Dermis blood vessel endothelial cell (primary cell): ENCODE measurements around the gene ZNF624. TPM values are rescaled to one million over a fixed set of nuclear protein-coding genes. Genes with fewer than 3 reads are reported as not detected.
A peak's percentile ranks its signal among the peaks of the same experiment; 100 is the strongest.
"Not testable (repeated sequence)": the region's sequence is repeated elsewhere in the genome, so short reads cannot be mapped to it uniquely, and the experiment has no call there.

ENCODE experiments used
- DNase-seq: peaks from one replicate; pipeline ENCODE4 v3.0.0; 2010
- total RNA-seq: library from RNA; depleted of rRNA; stranded (reverse); fragments of >200 nt; gene quantifications from 2 replicates; pipeline ENCODE4 v1.2.3, GENCODE V29; 2014

Gene ZNF624
- 3.9 and 7.0 TPM in 2 replicates for total RNA-seq

DNA sequence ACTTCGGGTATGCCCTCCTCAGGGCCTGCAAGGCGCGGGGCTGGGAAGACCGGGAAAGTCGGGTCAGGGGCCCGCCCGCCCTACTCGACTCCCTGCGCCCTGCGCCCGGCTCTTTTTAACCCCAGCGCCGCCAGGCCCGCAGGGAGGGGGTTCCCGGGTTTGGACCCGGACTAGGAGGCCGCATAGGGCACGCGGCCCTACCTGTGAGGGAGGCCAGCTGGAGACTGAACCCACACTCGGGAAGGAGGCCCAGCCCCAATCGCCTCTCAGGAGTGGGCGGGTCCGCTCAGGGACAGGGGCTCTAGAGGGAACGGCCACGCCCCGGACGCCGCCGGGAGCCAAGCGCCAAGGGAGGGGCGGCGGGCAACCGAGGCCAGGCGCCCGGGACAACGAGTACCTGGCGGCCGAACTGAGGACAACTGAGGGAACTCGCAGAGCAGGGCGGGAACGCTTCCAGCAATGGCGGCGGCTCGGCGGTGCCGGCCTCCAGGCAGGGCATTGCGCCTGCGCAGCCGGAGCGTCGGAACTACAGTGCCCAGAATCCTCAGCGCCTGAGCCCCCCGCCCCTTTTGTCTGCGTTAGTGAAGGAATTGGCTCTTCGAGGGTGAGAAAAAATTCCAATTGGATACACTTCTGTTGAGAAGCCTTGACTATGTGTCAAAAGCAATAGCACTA, at the start of gene ZNF624:
ZNF624 (minus strand) TSS at position 484 of the 675 bp plus-strand sequence.
- DNase-seq: peak; percentile 96

DNA sequence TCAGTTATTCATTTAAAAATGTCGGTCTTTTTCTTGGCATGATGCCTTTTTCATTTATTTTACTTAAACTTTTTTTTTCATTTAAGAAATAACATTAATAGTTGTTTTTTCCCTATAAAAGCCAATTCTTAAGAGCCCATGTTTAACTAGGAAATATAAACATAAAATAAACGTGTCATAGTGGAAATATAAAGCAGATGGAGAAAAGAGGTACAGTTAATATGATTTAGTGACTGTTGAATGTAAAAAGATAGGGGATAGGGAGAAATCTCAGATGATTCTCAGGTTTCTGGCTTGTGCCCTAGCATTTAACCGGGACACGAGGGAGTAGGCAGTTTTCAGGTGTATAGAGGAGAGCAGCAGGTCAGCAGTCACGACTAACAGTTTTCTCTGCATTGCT, 44.0 kb upstream of the ZNF624 start:
- not testable (repeated sequence) for DNase-seq

DNA sequence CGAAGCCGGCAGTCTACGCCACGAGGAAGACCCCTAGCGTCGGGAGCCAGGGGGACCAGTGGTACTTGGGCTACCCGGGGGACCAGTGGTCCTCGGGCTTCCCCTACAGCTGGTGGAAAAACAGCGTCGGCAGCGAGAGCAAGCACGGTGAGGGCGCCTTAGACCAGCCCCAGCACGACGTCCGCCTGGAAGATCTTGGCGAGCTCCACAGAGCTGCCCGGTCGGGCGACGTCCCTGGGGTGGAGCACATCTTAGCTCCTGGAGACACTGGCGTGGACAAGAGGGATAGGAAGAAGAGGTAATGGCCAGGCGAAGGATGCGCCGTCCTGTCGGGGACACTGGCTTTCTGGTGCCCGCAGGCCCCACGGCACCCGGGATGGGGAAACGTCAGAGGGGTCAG, 36.8 kb upstream of the ZNF624 start:
- not testable (repeated sequence) for DNase-seq

DNA sequence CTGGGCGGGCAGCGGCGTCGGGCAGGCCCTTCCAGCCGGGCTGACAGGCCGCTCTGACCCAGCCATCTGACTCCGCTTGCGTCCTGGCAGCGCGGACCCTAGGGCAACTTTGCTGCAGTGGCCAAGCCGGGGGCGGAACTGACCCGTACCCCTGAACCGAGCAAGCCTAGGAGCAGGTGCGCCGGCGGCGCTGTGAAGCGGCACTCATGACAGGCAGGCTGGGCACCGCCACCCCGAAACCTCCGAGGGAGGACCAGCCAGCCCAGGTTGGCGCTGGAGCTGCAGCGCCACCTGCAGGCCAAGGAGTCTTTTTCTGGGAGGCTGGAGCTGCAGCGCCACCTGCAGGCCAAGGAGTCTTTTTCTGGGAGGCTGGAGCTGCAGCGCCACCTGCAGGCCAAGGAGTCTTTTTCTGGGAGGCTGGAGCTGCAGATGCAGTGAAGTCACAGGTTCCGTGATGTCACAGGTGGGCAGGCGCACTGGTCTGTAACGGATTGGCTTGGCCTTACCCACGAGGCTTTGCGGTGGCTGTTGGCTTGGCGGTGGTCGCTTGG, 36.2 kb upstream of the ZNF624 start, which contains the start of gene CCDC144A:
CCDC144A (plus strand) TSS at position 511 of the 551 bp plus-strand sequence. CDS start 160 bp downstream, outside the sequence.
- DNase-seq: peak; percentile 52

DNA sequence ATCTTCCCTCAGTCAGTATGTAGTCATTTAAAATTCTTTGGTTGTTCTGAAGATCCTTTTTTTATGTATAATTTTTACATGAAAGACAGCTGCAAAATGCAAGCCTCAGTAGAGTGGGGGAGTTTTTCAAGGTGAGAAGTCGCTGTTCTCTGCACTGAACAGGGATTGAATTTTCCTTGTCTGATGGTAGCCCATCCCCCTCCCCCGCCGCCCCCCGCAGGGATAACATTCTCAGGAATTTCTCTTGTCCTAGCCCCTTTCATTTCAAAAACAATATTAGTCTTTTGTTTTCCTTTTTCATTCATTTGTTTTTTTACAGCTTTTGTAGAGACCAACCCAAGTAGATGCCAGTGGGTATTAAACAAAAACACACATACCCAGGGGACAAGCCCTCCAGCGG, 33.5 kb upstream of the ZNF624 start:
- not testable (repeated sequence) for DNase-seq

DNA sequence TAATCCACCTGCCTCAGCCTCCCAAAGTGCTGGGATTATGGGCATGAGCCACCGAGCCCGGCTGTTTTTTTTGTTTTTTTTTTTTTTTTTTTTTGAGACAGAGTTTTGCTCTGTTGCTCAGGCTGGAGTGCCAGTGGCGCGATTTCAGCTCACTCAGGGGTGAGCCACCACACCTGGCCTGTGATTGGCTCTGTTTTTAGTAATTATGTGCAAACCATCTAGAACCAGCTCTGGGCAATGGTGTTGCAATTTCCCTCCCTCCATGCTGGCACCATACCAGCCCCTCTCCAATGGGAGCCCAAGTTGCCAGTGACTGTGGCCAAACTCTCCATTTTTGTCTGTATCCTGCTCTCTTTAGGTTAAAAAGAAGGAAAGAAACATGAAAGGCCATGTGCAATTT, 32.4 kb upstream of the ZNF624 start:
- not testable (repeated sequence) for DNase-seq

DNA sequence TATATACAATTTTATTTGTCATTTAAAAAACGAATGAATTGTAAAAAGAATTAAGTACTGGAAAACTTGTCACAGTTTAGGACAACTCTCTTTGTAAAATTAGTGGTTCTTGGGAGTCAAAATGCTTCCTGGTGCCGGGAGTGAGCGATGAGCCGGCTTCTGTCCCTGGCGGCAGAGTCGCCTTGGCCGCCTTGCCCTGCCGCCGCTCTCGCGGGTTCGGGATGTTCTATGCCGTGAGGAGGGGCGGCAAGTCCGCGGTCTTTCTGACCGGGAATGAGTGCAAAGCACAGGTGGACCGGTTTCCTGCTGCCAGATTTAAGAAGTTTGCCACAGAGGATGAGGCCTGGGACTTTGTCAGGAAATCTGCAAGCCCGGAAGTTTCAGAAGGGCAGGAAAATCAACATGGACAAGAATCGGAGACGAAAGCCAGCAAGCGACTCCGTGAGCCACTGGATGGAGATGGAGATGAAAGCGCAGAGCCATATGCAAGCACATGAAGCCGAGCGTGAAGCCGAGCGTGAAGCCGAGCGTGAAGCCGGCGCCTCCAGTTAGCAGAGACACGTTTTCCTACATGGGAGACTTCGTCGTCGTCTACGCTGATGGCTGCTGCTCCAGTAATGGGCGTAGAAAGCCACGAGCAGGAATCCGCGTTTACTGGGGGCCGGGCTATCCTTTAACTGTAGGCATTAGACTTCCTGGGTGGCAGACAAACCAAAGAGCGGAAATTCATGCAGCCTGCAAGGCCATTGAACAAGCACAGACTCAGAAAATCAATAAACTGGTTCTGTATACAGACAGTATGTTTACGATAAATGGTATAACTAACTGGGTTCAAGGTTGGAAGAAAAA, 29.9 kb upstream of the ZNF624 start:
- DNase-seq: not testable (repeated sequence)

DNA sequence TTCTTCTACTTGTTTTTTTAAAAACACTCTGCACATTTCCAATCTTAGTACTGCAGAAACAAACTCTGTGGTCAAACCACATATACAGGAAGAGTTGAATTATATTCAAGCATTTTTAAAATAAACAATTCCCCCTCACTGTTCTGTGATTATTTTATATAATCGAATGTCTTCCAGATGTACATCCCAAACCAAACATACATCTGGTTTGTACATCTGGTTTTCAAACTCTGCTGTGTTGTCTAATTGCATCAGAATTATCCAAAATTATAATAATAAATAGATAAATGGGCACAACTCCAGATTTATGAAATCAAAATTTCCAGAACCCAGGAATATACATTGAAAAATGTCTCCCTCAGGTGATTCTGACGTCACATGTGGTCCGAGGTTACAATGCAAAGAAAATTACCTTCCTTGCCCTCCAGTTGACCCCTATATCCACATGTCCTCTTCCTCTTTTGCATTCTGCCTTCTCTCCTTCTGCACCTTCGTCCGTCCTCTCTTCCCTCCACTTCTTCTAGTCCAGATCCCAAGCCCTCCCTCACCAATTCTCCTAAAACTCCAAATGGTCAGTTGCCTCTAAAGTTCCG, 23.1 kb upstream of the ZNF624 start:
- no peak for DNase-seq

DNA sequence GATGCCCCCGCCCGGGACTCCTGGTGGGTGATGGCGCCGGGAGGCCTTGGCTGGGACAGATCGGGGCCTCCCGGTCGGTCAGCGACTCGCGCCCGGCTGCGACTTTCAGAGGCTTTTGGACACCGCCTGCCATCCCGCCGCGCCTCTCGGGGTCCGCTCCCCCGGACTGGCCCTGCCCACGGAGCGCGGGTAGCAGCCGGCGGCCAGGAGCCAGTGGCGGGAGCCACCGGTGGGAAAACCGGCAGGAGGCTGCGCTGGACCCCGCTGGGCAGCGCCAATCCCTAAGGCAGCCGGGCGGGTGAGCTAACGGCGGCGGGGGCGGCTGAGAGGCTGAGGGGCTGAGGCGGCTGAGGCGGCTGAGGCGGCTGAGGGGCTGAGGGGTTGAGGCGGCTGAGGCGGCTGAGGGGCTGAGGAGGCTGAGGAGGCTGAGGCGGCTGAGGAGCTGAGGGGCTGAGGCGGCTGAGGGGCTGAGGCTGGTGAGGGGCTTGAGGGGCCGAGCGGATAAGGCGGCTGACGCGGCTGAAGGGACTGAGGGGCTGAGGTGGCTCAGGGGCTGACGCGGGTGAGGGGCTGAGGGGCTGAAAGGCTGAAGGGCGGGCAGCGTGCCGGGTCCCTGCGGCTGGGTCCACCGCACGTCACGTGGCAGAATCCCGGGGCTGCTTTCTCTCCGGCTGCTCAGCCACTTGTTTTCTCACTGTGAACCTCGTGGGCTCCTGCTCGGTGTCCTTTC, 13.4 kb upstream of the ZNF624 start:
- DNase-seq: not testable (repeated sequence)

DNA sequence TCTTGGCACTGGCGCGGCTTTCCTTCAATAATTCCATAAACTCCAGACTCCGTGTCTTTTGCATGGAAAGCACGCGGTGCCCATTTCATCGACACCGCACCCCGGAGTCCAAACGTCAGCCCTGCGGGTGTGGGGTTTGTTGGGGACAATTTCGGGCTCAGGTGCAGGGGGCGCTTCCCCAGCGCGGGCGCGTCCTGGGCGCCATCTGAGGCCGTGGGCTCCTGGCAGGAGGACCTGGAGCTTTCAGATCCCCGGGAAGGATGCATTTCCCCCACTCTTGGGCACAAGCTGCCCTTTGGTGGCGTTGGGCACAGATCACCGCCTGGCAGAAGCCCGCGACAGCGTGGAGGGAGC, 12.9 kb upstream of the ZNF624 start:
- DNase-seq: not testable (repeated sequence)

DNA sequence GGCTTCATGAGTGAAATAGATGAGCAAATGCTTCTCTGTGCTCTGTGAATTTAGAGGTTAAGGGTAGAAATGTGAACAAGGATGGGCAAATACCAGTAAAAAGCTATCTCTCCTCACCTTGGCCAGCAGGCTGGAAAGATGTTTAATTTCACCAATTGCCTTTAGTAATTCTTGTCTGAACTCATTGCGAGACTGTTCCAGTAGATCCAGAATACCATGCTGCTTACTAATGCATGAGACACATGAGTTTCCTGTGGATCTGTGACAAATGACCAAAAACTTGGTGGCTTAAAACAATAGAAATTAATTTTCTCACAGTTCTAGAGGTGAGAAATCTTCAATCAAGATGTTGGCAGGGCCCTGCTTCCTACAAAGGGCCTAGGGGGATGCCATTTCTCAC, 9.3 kb upstream of the ZNF624 start:
- no peak for DNase-seq

DNA sequence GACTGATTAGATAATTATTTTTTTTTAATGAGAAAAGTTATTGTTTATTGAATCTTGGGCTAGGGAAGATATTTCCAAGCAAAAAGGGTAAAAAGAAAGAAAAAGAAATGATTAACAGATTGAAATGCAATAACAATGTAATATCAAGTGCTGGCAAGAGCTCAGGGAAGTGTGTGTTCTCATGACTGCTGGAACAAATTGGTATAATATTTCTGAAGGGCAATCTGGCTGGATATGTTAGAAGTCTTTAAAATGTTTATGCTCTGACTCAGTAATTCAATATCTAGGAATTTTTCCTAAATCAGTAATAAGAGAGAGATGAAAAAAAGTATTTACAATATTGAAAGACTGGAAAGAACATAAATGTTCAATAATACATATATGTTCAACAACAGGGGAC, 7.6 kb upstream of the ZNF624 start:
- DNase-seq: no peak

DNA sequence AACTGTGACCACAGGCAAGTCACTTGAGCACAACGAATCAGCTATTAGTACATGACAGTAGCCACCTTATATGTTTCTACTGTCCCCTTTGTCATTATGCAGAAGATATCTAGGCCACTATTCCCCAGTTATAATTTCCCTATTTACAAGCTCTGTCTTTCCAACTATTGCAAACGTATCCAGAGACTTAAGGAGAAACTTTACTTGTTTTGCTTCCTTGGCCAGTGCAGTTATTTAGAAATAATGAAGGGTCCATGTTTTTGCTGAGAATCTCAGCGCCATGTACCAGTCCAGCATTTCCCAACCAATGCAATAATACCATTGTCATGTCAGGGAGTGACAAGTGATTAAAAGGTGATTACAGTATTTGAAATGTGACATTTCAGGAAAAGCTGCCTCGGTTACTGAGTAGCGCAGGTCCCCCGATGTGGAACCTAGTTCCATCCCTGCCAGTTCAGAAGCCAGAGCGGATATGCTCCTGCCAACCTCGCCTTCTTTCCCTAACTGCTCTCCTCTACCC, 743 bp downstream of the ZNF624 start:
- no peak for DNase-seq

DNA sequence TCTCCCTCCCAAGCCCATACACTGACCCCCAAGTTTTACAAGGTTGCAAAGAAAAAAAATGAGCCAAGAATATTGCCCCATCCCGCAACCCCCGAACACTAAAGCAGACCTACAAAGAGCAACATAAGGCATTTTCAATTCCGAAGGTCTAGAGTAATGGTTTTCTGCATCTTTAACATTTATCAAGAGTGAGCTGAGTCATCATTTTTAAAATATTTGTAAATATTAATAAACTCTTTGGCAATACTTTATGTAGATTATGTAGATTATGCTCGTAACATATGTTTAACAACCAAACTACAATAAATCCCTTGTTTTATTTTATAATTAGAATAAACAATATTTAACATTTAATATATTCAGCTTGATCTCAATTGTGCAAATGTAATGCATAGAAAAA, 1.4 kb downstream of the ZNF624 start:
- no peak for DNase-seq

DNA sequence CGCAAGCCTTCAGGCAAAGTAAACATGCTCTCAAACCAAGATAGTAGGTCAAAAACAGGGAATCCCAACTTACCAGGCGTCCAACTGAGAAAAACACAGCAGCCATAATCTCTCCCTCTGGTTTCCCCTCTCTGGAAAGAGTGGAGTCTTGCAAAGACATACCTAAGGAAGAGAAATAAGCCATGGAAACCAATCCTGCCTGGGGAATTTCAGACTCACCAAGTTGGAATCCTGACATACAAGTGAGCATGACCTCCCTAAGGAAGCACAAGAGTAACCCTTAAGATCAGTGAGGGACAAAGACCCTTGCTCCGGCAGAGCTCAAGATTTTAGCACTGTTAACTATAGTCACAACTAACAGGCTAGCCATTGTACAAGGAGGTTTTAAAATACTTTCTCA, 4.1 kb downstream of the ZNF624 start:
- DNase-seq: no peak

DNA sequence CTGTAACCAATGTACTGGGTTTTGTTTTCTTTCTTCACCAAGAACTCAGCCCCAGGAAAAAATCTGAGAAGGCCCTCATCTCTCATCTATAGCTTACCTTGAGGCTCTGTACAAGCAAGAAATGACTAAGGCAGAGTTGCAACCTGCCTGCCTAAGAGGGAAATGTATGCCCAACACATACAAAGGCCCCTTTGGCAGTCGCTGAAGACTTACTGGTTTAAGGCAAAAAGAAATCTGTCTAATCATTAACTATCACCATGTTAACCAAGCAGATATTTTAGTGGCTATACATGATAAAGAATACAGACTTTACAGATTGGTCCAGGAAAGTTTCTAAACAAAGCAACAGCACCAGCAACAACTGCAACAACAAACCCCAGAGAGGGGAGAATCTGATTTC, 14.2 kb downstream of the ZNF624 start:
- DNase-seq: no peak

DNA sequence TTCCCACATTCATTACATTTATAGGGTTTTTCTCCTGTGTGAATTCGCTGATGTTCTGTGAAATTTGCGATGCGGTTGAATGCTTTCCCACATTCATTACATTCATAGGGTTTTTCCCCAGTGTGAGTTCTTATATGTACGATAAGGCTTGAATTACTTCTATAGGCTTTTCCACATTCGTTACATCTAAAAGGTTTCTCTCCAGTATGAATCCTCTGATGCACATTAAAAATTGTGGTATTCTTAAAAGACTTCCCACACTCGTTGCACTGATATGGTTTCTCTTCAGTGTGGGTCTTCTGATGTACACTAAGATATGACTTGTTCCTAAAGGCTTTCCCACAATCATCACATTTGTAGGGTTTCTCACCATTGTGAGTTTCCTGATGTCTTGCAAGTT, 30.4 kb downstream of the ZNF624 start:
- DNase-seq: no peak

DNA sequence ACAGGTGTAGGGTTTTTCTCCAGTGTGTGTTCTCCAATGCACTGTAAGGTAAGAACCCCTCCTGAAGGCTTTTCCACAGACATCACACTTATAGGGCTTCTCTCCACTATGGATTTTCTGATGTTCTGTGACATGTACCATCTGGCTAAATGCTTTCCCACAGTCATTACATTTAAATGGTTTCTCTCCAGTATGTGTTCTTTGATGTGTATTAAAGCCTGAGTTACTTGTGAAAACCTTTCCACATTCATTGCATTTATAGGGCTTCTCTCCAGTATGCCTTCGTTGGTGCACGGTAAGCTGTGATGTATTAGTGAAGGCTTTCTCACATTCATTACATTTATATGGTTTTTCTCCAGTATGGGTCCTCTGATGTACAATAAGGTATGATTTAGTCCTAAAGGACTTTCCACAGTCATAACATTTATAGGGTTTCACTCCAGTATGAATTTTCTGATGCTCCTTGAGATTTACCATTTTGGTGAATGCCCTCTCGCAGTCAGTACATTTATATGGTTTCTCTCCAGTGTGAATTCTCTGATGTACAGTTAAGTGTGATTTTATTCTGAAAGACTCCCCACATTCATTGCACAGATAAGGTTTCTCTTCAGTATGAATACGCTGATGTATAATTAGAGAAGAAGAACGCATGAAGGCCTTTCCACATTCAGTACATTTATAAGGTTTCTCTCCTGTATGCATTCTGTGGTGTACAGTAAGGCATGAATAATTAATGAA, 30.9 kb downstream of the ZNF624 start:
- DNase-seq: no peak

DNA sequence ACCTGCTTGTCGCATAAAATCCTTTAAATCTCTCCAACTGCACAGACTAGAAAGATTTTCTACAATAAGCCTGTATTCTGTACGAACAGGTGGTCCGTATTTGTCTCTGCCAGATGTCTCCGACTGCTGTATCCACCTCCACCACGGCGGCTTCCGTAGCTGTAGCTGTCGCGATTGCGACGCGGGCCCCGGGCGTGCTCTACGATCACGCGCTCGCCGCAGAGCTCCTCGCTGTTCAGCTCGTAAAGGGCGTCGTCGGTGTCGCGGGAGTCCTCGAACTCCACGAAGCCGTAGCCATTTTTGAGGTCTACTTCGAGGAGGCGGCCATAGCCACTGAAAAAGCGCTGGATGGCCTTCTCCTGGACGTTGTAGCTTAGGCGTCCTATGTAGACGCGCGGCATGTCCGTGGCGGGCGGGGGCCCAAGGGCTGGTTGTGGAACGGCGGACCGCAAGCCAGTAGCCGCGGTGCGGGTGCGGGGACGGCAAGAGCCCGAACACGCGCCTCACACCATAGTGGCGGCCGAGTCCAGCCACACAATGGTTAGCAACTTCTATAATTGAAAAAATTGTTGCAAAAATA, 36.1 kb downstream of the ZNF624 start:
- DNase-seq: no peak

DNA sequence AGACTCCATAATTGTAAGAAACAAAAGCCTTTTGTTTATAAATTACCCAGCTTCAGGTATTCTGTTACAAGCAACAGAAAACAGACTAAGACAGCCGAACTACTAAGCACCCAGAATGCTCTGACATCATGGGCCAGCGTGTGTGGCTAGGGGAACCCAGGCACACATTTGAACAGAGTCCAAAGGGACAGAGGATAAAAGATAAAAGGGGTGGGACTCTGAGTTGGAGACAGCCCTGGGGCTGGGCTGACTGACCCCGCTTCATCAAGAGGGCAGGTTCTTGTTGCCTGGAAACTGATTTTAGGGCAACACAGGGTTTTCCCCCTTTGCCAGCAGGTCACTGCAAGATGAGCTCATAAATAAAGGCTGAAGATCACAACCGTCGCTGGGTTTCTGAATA, 54.1 kb downstream of the ZNF624 start:
- no peak for DNase-seq
